Liver (tissue), 9 donors: Measurements from ENCODE around the gene IFT20. TPM values are rescaled to one million over a fixed set of nuclear protein-coding genes. Genes with fewer than 3 reads are reported as not detected.

Experiments used
- DNase-seq: peaks from one replicate; pipeline ENCODE4 v3.0.0-alpha.2; 2017; ENCODE audit warnings: low spot score
- H3K27ac ChIP-seq, 2 donors: one replicate each; pipeline ENCODE4 v1.7.0; 2013; ENCODE audit warnings: inconsistent platforms in 2 of 2, low read length in 2 of 2, control low read depth in 1 of 2, low read depth in 1 of 2, mild to moderate bottlenecking in 1 of 2
- H3K27me3 ChIP-seq, 4 donors: one replicate each; pipeline versions ENCODE4 v1.6.1 to v1.7.0; 2013; ENCODE audit warnings: low read length in 3 of 4, inconsistent platforms in 1 of 4, mild to moderate bottlenecking in 1 of 4, moderate library complexity in 1 of 4; ENCODE audit not compliant: control insufficient read depth in 4 of 4, insufficient read depth in 4 of 4
- H3K36me3 ChIP-seq, 4 donors: one replicate each; pipeline versions ENCODE4 v1.6.1 to v1.7.0; 2013; ENCODE audit warnings: low read length in 3 of 4, mild to moderate bottlenecking in 3 of 4, low read depth in 1 of 4, moderate library complexity in 1 of 4; ENCODE audit not compliant: control insufficient read depth in 4 of 4, insufficient read depth in 3 of 4
- H3K4me1 ChIP-seq, 4 donors: one replicate each; pipeline versions ENCODE4 v1.6.1 to v1.7.0; 2013; ENCODE audit warnings: low read length in 3 of 4, mild to moderate bottlenecking in 3 of 4, moderate library complexity in 1 of 4; ENCODE audit not compliant: control insufficient read depth in 4 of 4, insufficient read depth in 4 of 4
- H3K4me3 ChIP-seq, 3 donors: one replicate each; pipeline versions ENCODE4 v1.6.1 to v1.7.0; 2013; ENCODE audit warnings: low read length in 3 of 3, control low read depth in 1 of 3, low read depth in 1 of 3, mild to moderate bottlenecking in 1 of 3
- H3K9ac ChIP-seq, 2 donors: one replicate each; pipeline ENCODE4 v1.7.0; 2013; ENCODE audit warnings: low read length in 2 of 2, mild to moderate bottlenecking in 2 of 2, moderate library complexity in 2 of 2, control low read depth in 1 of 2, low read depth in 1 of 2
- H3K9me3 ChIP-seq, 4 donors: one replicate each; pipeline versions ENCODE4 v1.6.1 to v1.7.0; 2013; ENCODE audit warnings: low read length in 3 of 4; ENCODE audit not compliant: control insufficient read depth in 4 of 4
- ATF3 ChIP-seq: IDR thresholded peaks from 2 replicates; pipeline ENCODE4 v1.6.1; 2016; ENCODE audit warnings: antibody characterized with exemption
- CTCF ChIP-seq: fragments of 150-350 bp; IDR thresholded peaks from 2 replicates; pipeline ENCODE4 v1.5.1; 2017; ENCODE audit warnings: improper control_type of control experiment, low read depth, low read length; ENCODE audit not compliant: missing input control
- EGR1 ChIP-seq, 2 donors: IDR thresholded peaks; 2 replicates each; pipeline ENCODE4 v1.6.1; 2016 to 2018; ENCODE audit warnings: antibody characterized with exemption in 2 of 2, low read depth in 2 of 2
- FOXA1 ChIP-seq: IDR thresholded peaks from 2 replicates; pipeline ENCODE4 v1.6.1; 2016; ENCODE audit warnings: antibody characterized with exemption
- FOXA2 ChIP-seq: IDR thresholded peaks from 2 replicates; pipeline ENCODE4 v1.6.1; 2016; ENCODE audit warnings: antibody characterized with exemption
- GABPA ChIP-seq, 2 donors: IDR thresholded peaks in 1 of 2; conservative IDR thresholded peaks in 1 of 2; 2 replicates each; pipeline ENCODE4 v1.6.1; 2016; ENCODE audit warnings: antibody characterized with exemption in 2 of 2, mild to moderate bottlenecking in 1 of 2, moderate library complexity in 1 of 2
- HNF4A ChIP-seq, 2 donors: conservative IDR thresholded peaks; 2 replicates each; pipeline ENCODE4 v1.6.1; 2016; ENCODE audit warnings: antibody characterized with exemption in 2 of 2, mild to moderate bottlenecking in 2 of 2
- MAX ChIP-seq: IDR thresholded peaks from 2 replicates; pipeline ENCODE4 v1.6.1; 2016; ENCODE audit warnings: antibody characterized with exemption
- RAD21 ChIP-seq, 2 donors: IDR thresholded peaks; 2 replicates each; pipeline ENCODE4 v1.6.1; 2016; ENCODE audit warnings: antibody characterized with exemption in 2 of 2, mild to moderate bottlenecking in 2 of 2
- REST ChIP-seq: IDR thresholded peaks from 2 replicates; pipeline ENCODE4 v1.6.1; 2016; ENCODE audit warnings: antibody characterized with exemption, mild to moderate bottlenecking
- RXRA ChIP-seq, 2 donors: IDR thresholded peaks; 2 replicates each; pipeline ENCODE4 v1.6.1; 2017 to 2018; ENCODE audit warnings: antibody characterized with exemption in 2 of 2, mild to moderate bottlenecking in 1 of 2
- SP1 ChIP-seq: IDR thresholded peaks from 2 replicates; pipeline ENCODE4 v1.6.1; 2018; ENCODE audit warnings: antibody characterized with exemption, mild to moderate bottlenecking
- TAF1 ChIP-seq: conservative IDR thresholded peaks from 2 replicates; pipeline ENCODE4 v1.6.1; 2016; ENCODE audit warnings: antibody characterized with exemption, mild to moderate bottlenecking
- YY1 ChIP-seq: IDR thresholded peaks from 2 replicates; pipeline ENCODE4 v1.6.1; 2016; ENCODE audit warnings: antibody characterized with exemption, mild to moderate bottlenecking
- WGBS: extraction: QIAGEN DNeasy Blood & Tissue Kit; methylation state at CpG from one replicate; pipeline ENCODE4 v1.1.7; 2013; 5-methylcytosine and 5-hydroxymethylcytosine counted together
- polyA plus RNA-seq, 2 donors: library from polyadenylated mRNA; stranded (reverse) in 1 of 2; unstranded in 1 of 2; fragments of 200-250 nt in 1 of 2; fragments of >200 nt in 1 of 2; fragmentation: Nextera tagmentation in 1 of 2; extraction: Ambion mirVana in 1 of 2; gene quantifications; one replicate each; pipeline versions ENCODE4 v1.2.1 to v1.2.3, GENCODE V29; 2013 to 2015
- total RNA-seq, 2 donors: library from RNA; depleted of rRNA; stranded (reverse); fragments of >200 nt; gene quantifications; one replicate each; pipeline ENCODE4 v1.2.3, GENCODE V29; 2014
- donor health status: healthy.
- donor health status: healthy.
- donor health status: healthy.
- donor health status: healthy.
- donor health status: healthy.

The IFT20 gene
- total and polyA plus RNA-seq, 4 donors: 15.5 to 37.1 (median 24.7) TPM

- no peaks in the 10 kb centered on the region for H3K9me3 ChIP-seq
- TF ChIP-seq FOXA2 (no peak), RXRA (IDR thresholded peaks at IDR 0.05) (no peak), SP1 (no peak), FOXA1 (no peak), GABPA (IDR thresholded peaks at IDR 0.05 in 1 of 2, conservative IDR thresholded peaks at IDR 0.05 in 1 of 2) (no peak), CTCF (no peak), TAF1 (no peak)
- WGBS: 95% methylated on average over 19 of the region's 19 CpGs
- H3K36me3 ChIP-seq: peaks cover 13 to 58% (median 42%) of the 10 kb centered on the region in 4 donors
- no peak for DNase-seq
- H3K9ac ChIP-seq: no peak overlapping the region
- H3K27ac ChIP-seq: peak overlapping the region; percentile 56 to 89
- peaks cover 23 to 69% (median 56%) of the 10 kb centered on the region in 4 donors for H3K4me1 ChIP-seq
- H3K4me3 ChIP-seq: no peak overlapping the region
- H3K27me3 ChIP-seq: no peaks in the 10 kb centered on the region
Measured at GRCh38 chr17:28344435-28344901, 9.2 kb upstream of the IFT20 start.

- Histone ChIP-seq H3K4me1 (peaks cover 23 to 64% (median 52%) of the 10 kb centered on the region in 4 donors), H3K27ac (peak overlapping the region; percentile 56 to 89), H3K4me3 (no peak overlapping the region), H3K27me3 (no peaks in the 10 kb centered on the region), H3K9ac (no peak overlapping the region), H3K9me3 (no peaks in the 10 kb centered on the region), H3K36me3 (peaks cover 15 to 59% (median 42%) of the 10 kb centered on the region in 4 donors)
- TF ChIP-seq MAX (no peak), ATF3 (no peak), EGR1 (IDR thresholded peaks at IDR 0.05; ENCODE audit: low read depth in 2 of 2) (no peak), FOXA1 (no peak), REST (no peak), CTCF (no peak), RAD21 (IDR thresholded peaks at IDR 0.05) (no peak), SP1 (no peak), RXRA (IDR thresholded peaks at IDR 0.05) (no peak), HNF4A (conservative IDR thresholded peaks at IDR 0.05) (no peak), FOXA2 (no peak), YY1 (no peak)
- no peak for DNase-seq
- WGBS: 95% methylated on average over 9 of the region's 9 CpGs
Measured at GRCh38 chr17:28344011-28344410, 8.7 kb upstream of the IFT20 start.
